AG10803 (cell line): ENCODE measurements around the gene TLX1.

Source experiments
- DNase-seq: peaks from one replicate; pipeline ENCODE4 v3.0.0; 2010; ENCODE audit warnings: low read depth
- H3K4me3 ChIP-seq: 2 replicates; pipeline ENCODE4 v1.5.1; 2011; ENCODE audit warnings: mild to moderate bottlenecking, low read length, control low read depth
- CTCF ChIP-seq: conservative IDR thresholded peaks from 2 replicates; pipeline ENCODE4 v1.5.1; 2011; ENCODE audit warnings: mild to moderate bottlenecking, low read length, control low read depth, inconsistent platforms

TLX1 gene

GRCh38 chr10:101097881-101098280, 33.2 kb upstream of the TLX1 start:
- DNase-seq = no peak
- TF ChIP-seq CTCF = no peak
- no peak overlapping the region for H3K4me3 ChIP-seq

- DNase-seq = no peak
- H3K4me3 ChIP-seq = no peak overlapping the region
- no peak for TF ChIP-seq CTCF
These were observed 31.2 kb upstream of the TLX1 start for GRCh38 chr10:101099901-101100300.

GRCh38 chr10:101101372-101101881, 29.7 kb upstream of the TLX1 start:
- no peak for DNase-seq
- no peak overlapping the region for H3K4me3 ChIP-seq
- TF ChIP-seq CTCF = no peak

GRCh38 chr10:101103430-101103829, 27.7 kb upstream of the TLX1 start:
- DNase-seq = no peak
- H3K4me3 ChIP-seq = no peak overlapping the region
- no peak for TF ChIP-seq CTCF

- DNase-seq = no peak
- TF ChIP-seq CTCF = no peak
- no peak overlapping the region for H3K4me3 ChIP-seq
These were observed 24.7 kb upstream of the TLX1 start for GRCh38 chr10:101106351-101106750.

- DNase-seq = no peak
- no peak overlapping the region for H3K4me3 ChIP-seq
- TF ChIP-seq CTCF = no peak
These were observed 23.3 kb upstream of the TLX1 start for GRCh38 chr10:101107771-101108170.

- no peak for DNase-seq
- no peak overlapping the region for H3K4me3 ChIP-seq
- no peak for TF ChIP-seq CTCF
These were observed 20.1 kb upstream of the TLX1 start for GRCh38 chr10:101110856-101111523.
